Esophagus squamous epithelium (tissue), 4 donors: ENCODE measurements around the gene PPM1L.

Experiments used
- CTCF ChIP-seq, 6 experiments: fragments of 450-650 bp in 4 of 6; fragments of 200-600 bp in 2 of 6; sonication (generic) in 2 of 6; IDR thresholded peaks; one replicate each; pipeline ENCODE4 v1.5.1; 2016 to 2019; ENCODE audit warnings: antibody characterized with exemption in 6 of 6, mild to moderate bottlenecking in 4 of 6, moderate library complexity in 4 of 6
- POLR2A ChIP-seq, 4 donors: fragments of 450-650 bp; IDR thresholded peaks; one replicate each; pipeline ENCODE4 v1.6.1; 2017; ENCODE audit warnings: antibody characterized with exemption in 4 of 4, mild to moderate bottlenecking in 4 of 4, moderate library complexity in 3 of 4

GRCh38 chr3:160852856-160853255 lies 96.8 kb downstream of the PPM1L start:
- TF ChIP-seq CTCF (IDR thresholded peaks at IDR 0.05) (no peak), POLR2A (IDR thresholded peaks at IDR 0.05) (no peak)
